ENCODE results near the gene U2AF1L4. TPM values are rescaled to one million over a fixed set of nuclear protein-coding genes. Genes with fewer than 3 reads are reported as not detected.

The U2AF1L4 gene
- total and polyA plus RNA-seq, 2 of the 4 experiments (the other 2 are of a cell fraction): 6.1 to 15.0 TPM

- BruUV-seq (replicated peaks): TSS peak; percentile 74
- H4K8ac ChIP-seq (ENCODE audit: low read depth in 2 of 2, low read length in 2 of 2): peak within 1 kb of the TSS; percentile 80 to 99
- POLR2A ChIA-PET (ENCODE audit: unreplicated experiment): no interaction called here
- peak within 1 kb of the TSS; percentile 96 for H3K14ac ChIP-seq (replicated peaks; ENCODE audit: low read depth, low read length)
- peak within 1 kb of the TSS; percentile 93 for H3K4me2 ChIP-seq (ENCODE audit: low read depth, low read length)
- TF ChIP-seq MAZ (IDR thresholded peaks at IDR 0.05; ENCODE audit: borderline replicate concordance, low read depth, low read length) (peak; percentile 77; the same call in 1 of the 2 replicates), SMC3 (IDR thresholded peaks at IDR 0.05; ENCODE audit: low read depth, low read length) (no peak), MXI1 (IDR thresholded peaks at IDR 0.05; ENCODE audit: borderline replicate concordance, low read depth, low read length) (peak; percentile 49; the same call in 1 of the 2 replicates), CTCF (conservative IDR thresholded peaks at IDR 0.05; ENCODE audit: low read depth, low read length) (no peak), POLR2A (IDR thresholded peaks at IDR 0.05; ENCODE audit: low read depth, low read length) (peak; percentile 71), USF2 (IDR thresholded peaks at IDR 0.05; ENCODE audit: low read depth, low read length) (peak; percentile 29; the same call in 1 of the 2 replicates), FOS (IDR thresholded peaks at IDR 0.05; ENCODE audit: low read depth, low read length) (peak; percentile 90; the same call in 1 of the 2 replicates), RAD21 (IDR thresholded peaks at IDR 0.05; ENCODE audit: low read length) (no peak)
- peak within 1 kb of the TSS; percentile 56; the same call in 1 of the 3 replicates for H2BK15ac ChIP-seq (ENCODE audit: low read depth, low read length)
- H2BK120ac ChIP-seq (ENCODE audit: low read depth, low read length): peak within 1 kb of the TSS; percentile 92
- H4K20me1 ChIP-seq (ENCODE audit: insufficient read depth, low read length): peaks cover 6% of the 10 kb centered on the region; the same call in 1 of the 2 replicates
- H3K18ac ChIP-seq (ENCODE audit: low read depth, low read length): peak within 1 kb of the TSS; percentile 68
- peak within 1 kb of the TSS; percentile 58 for H3K4me3 ChIP-seq (ENCODE audit: insufficient read depth, low read depth, low read length)
- peak within 1 kb of the TSS; percentile 82 for H2AK5ac ChIP-seq (ENCODE audit: low read depth, low read length)
- H2BK20ac ChIP-seq (ENCODE audit: low read depth, low read length): peak within 1 kb of the TSS; percentile 47; the same call in 1 of the 2 replicates
- H3K56ac ChIP-seq (ENCODE audit: extremely low read depth, insufficient read depth, low read length): peak within 1 kb of the TSS; percentile 95
- H3K36me3 ChIP-seq (ENCODE audit: control insufficient read depth, insufficient read depth, low read length): peaks cover 28% of the 10 kb centered on the region
- peak within 1 kb of the TSS; percentile 95 for H2AK9ac ChIP-seq (replicated peaks; ENCODE audit: low read depth, low read length, poor library complexity)
- H4K91ac ChIP-seq (ENCODE audit: insufficient read depth, low read depth, low read length): peak within 1 kb of the TSS; percentile 92
- dilution Hi-C loops (cut with HindIII; ENCODE audit: low sequenced_read_pairs, unreplicated experiment) (no loop called here), in situ Hi-C loops (cut with MboI; ENCODE audit: low sequenced_read_pairs) (no loop called here), intact Hi-C loops (cut with micrococcal nuclease) (loop anchor here (2.0 to 5.0 kb wide), 2 partner anchors 17 to 174 kb away; partner anchors contain the start of gene ARHGAP33)
- H3K9ac ChIP-seq (ENCODE audit: low read depth, low read length): peak within 1 kb of the TSS; percentile 90
- WGBS, 2 experiments (ENCODE audit: extremely low coverage in 2 of 2, insufficient read length in 1 of 2): 2% methylated on average over 14 of the region's 53 CpGs; no CpG with 5 or more reads in 1 of the 2 experiments
- H2AFZ ChIP-seq (replicated peaks; ENCODE audit: low read length, poor library complexity): peak within 1 kb of the TSS; percentile 96
- ATAC-seq (ENCODE audit: low read depth): peak; percentile 86
- H3K23ac ChIP-seq (ENCODE audit: low read depth, low read length): peak within 1 kb of the TSS; percentile 96
- no peaks in the 10 kb centered on the region for H3K9me3 ChIP-seq (ENCODE audit: control insufficient read depth, insufficient read depth, low read length)
- H3K9me1 ChIP-seq (ENCODE audit: insufficient read depth, low read length): peaks cover 20% of the 10 kb centered on the region; the same call in 1 of the 2 replicates
- peak within 1 kb of the TSS; percentile 93 for H3K4ac ChIP-seq (ENCODE audit: low read depth, low read length)
- H3K4me1 ChIP-seq (ENCODE audit: control insufficient read depth, insufficient read depth, low read length): peaks cover 13% of the 10 kb centered on the region
- peaks cover 35 to 64% of the 10 kb centered on the region in 2 experiments for H3K79me1 ChIP-seq (ENCODE audit: low read depth in 1 of 2, low read length in 2 of 2)
- H3K27me3 ChIP-seq (ENCODE audit: control insufficient read depth, insufficient read depth, low read length): no peaks in the 10 kb centered on the region
- H3K27ac ChIP-seq (ENCODE audit: insufficient read depth, low read length): peak within 1 kb of the TSS; percentile 97
- peak; percentile 100 for DNase-seq
- peak within 1 kb of the TSS; percentile 80 for H4K5ac ChIP-seq (ENCODE audit: low read depth, low read length)
- CTCF ChIA-PET: interaction anchor here (0.6 kb wide), 1 partner anchor 173 kb away, joined by 3 read pairs; no protein-coding TSS in a partner anchor
- H2BK5ac ChIP-seq (ENCODE audit: low read depth, low read length, poor library complexity, severe bottlenecking): peak within 1 kb of the TSS; percentile 96
These were observed 12.8 kb upstream of the U2AF1L4 start, which contains the start of gene PROSER3 for GRCh38 chr19:35757749-35758608. Gene PROSER3, plus strand, starts transcription at chr19:35758176. Its CDS starts 40 bp downstream, at chr19:35758216.
